Omental fat pad (tissue), 4 donors: ENCODE data around the gene OMA1. TPM values are rescaled to one million over a fixed set of nuclear protein-coding genes. Genes with fewer than 3 reads are reported as not detected.

Source experiments
- ATAC-seq: fragments of 150-250 bp; one replicate; pipeline ENCODE4 v1.9.1; 2016; ENCODE audit warnings: mild to moderate bottlenecking, moderate library complexity; ENCODE audit not compliant: low FRiP score
- DNase-seq: peaks from one replicate; pipeline ENCODE4 v3.0.0-alpha.2; 2019; ENCODE audit warnings: low spot score
- total RNA-seq, 4 donors: library from RNA; depleted of rRNA; stranded (reverse); fragments of >200 nt; gene quantifications; one replicate each; pipeline ENCODE4 v1.1.0, GENCODE V29; 2016
- TF ChIP-seq, protein P1 (sequence below), 3 donors: fragments of 450-650 bp; IDR thresholded peaks; one replicate each; pipeline ENCODE4 v1.5.1; 2016 to 2017; ENCODE audit warnings: antibody characterized with exemption in 3 of 3, mild to moderate bottlenecking in 3 of 3, moderate library complexity in 2 of 3

The OMA1 gene
- total RNA-seq, 4 donors from 2014 or later: 13.8 to 23.2 (median 20.3) TPM

DNA sequence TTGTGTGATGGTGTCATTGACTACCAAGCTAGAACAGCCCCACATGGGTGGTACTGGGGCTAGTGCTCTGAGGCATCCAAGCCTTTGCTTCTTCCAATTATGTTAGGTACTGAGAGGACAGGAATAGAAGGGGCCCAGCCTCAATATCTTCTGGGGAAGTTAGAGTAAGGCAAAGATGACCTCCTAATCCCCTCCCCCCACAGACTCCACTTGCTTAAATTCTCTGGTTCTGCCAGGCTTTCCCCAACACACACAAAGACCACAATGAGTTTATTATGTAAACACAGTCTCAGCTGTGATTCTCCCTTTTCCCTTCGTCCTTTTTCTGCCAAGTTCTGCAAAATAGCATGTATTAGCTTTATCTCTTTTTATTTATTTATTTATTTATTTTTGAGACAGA lies 33.7 kb upstream of the OMA1 start:
- TF ChIP-seq, protein P1, sequence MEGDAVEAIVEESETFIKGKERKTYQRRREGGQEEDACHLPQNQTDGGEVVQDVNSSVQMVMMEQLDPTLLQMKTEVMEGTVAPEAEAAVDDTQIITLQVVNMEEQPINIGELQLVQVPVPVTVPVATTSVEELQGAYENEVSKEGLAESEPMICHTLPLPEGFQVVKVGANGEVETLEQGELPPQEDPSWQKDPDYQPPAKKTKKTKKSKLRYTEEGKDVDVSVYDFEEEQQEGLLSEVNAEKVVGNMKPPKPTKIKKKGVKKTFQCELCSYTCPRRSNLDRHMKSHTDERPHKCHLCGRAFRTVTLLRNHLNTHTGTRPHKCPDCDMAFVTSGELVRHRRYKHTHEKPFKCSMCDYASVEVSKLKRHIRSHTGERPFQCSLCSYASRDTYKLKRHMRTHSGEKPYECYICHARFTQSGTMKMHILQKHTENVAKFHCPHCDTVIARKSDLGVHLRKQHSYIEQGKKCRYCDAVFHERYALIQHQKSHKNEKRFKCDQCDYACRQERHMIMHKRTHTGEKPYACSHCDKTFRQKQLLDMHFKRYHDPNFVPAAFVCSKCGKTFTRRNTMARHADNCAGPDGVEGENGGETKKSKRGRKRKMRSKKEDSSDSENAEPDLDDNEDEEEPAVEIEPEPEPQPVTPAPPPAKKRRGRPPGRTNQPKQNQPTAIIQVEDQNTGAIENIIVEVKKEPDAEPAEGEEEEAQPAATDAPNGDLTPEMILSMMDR (IDR thresholded peaks at IDR 0.05): no peak
- ATAC-seq (no peak), DNase-seq (no peak)

DNA sequence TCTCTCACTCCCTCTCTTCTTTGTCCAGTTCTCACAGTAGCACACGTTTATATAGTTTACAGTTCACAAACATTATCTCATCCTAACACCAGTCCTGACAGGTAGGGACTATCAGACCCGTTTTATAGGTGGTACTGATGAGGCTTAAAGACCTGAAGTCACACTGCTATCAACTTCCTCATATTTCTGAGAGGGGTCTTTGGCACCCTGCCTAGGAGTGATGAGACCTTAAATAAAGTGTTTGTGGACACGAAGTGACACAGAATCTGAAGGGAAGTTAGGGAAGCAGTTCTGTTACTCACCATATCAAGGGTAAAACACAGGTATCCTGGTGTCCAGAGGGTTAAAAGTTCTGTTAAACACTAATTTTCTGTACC lies 31.1 kb upstream of the OMA1 start:
- TF ChIP-seq, protein P1 (IDR thresholded peaks at IDR 0.05): no peak
- DNase-seq: no peak
- no peak for ATAC-seq

- TF ChIP-seq, protein P1 (IDR thresholded peaks at IDR 0.05): no peak
- DNase-seq (no peak), ATAC-seq (peak; percentile 46)
Observed at GRCh38 chr1:58576727-58577653, 30.5 kb upstream of the OMA1 start, which contains the start of gene TACSTD2. Gene TACSTD2 (minus strand): TSS chr1:58577252. CDS start chr1:58577156, 96 bp downstream.

DNA sequence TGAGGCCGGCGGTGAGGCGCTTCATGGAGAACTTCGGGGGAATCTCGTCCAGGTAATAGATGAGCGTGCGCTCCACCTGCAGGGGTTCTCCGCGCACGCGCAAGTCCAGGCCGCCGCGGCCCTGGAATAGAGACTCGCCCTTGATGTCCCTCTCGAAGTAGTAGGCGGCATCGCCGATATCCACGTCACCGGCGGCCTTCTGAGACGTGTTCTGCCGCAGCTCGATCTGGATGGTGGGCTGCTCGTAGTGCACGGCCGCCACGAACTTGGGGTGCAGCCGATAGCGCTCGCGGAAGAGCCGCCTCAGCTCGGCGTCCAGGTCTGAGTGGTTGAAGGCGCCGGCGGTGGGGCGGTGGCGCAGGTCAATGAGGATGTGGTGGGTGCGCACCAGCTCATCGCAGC lies 29.8 kb upstream of the OMA1 start:
- DNase-seq (no peak), ATAC-seq (peak; percentile 28)

GRCh38 chr1:58575551-58576324 lies 29.2 kb upstream of the OMA1 start:
- ATAC-seq (no peak), DNase-seq (no peak)

More for the DNA sequence above, 29.8 kb upstream of the OMA1 start:
- TF ChIP-seq, protein P1 (IDR thresholded peaks at IDR 0.05): no peak

GRCh38 chr1:58574816-58575215 lies 28.3 kb upstream of the OMA1 start:
- DNase-seq (no peak), ATAC-seq (no peak)
- TF ChIP-seq, protein P1 (IDR thresholded peaks at IDR 0.05): no peak

More at GRCh38 chr1:58575551-58576324, 29.2 kb upstream of the OMA1 start:
- TF ChIP-seq, protein P1 (IDR thresholded peaks at IDR 0.05): no peak
